K562 (cell line): Measurements from ENCODE around the gene RAB3IP. TPM values are rescaled to one million over a fixed set of nuclear protein-coding genes. Genes with fewer than 3 reads are reported as not detected.

Source experiments
- ATAC-seq: fragments of 200-7000 bp; cut with Tn5 transposase; 3 replicates; pipeline ENCODE4 v1.9.1; 2020; ENCODE audit warnings: moderate library complexity
- BruUV-seq: library from RNA; stranded (reverse); fragments of 400-500 nt; replicated peaks from 2 replicates; lab custom pipeline; 2021; lab: Mats Ljungman, UMichigan
- CTCF ChIA-PET: fragments of 300-600 bp; formaldehyde crosslinking; extraction: SDS; loops from one replicate; lab custom pipeline; 2021; ENCODE audit warnings: low intra/inter-chr PET ratio; lab: Yijun Ruan, JAX
- POLR2A ChIA-PET: fragments of 300-600, 350-650 bp; sonication (Branson Sonifier 250); formaldehyde crosslinking; extraction: SDS; loops from one replicate; lab custom pipeline; 2021; ENCODE audit warnings: antibody characterized with exemption, inconsistent platforms; lab: Yijun Ruan, JAX
- DNase-seq, 4 experiments: peaks; one replicate each; pipeline versions ENCODE4 v3.0.0 to v3.0.0-alpha.2; 2011 to 2018; ENCODE audit warnings: low spot score in 3 of 4, mixed read lengths in 3 of 4; ENCODE audit errors: extremely low read depth in 1 of 4
- FAIRE-seq: peaks from 2 replicates; lab custom pipeline; 2011; peaks lifted over from hg19 to GRCh38; lab: Jason Lieb, UNC
- H2AFZ ChIP-seq: 2 replicates; pipeline ENCODE4 v1.6.0; 2011; ENCODE audit warnings: low read depth, low read length, control low read depth, inconsistent platforms
- H3K27ac ChIP-seq: fragments of 200-600 bp; 3 replicates; pipeline ENCODE4 v1.8.0; 2011; ENCODE audit warnings: low read depth, mild to moderate bottlenecking, control low read depth, inconsistent platforms, low read length, moderate library complexity, mixed read lengths; ENCODE audit errors: extremely low read depth
- H3K27me3 ChIP-seq, 2 experiments: fragments of 300-600 bp in 1 of 2; 2 replicates in 1 of 2; 3 replicates in 1 of 2; pipeline versions ENCODE4 v1.6.0 to v1.8.0; 2011; ENCODE audit warnings: inconsistent platforms in 2 of 2, low read length in 2 of 2, mild to moderate bottlenecking in 1 of 2, mixed read lengths in 1 of 2, moderate library complexity in 1 of 2; ENCODE audit not compliant: control insufficient read depth in 2 of 2, insufficient read depth in 2 of 2
- H3K36me3 ChIP-seq: fragments of 300-600 bp; 3 replicates; pipeline ENCODE4 v1.8.0; 2011; ENCODE audit warnings: mild to moderate bottlenecking, low read length, inconsistent platforms; ENCODE audit not compliant: control insufficient read depth, insufficient read depth
- H3K4me1 ChIP-seq, 2 experiments: fragments of 200-600 bp in 1 of 2; replicated peaks in 1 of 2; 2 replicates in 1 of 2; 3 replicates in 1 of 2; pipeline versions ENCODE4 v1.5.1 to v1.8.0; 2011; ENCODE audit warnings: inconsistent platforms in 2 of 2, low read length in 2 of 2, mild to moderate bottlenecking in 1 of 2, mixed read lengths in 1 of 2, moderate library complexity in 1 of 2; ENCODE audit not compliant: control insufficient read depth in 2 of 2, insufficient read depth in 2 of 2
- H3K4me2 ChIP-seq: 2 replicates; pipeline ENCODE4 v1.6.1; 2011; ENCODE audit warnings: low read length, control low read depth, inconsistent platforms, mixed read lengths; ENCODE audit not compliant: insufficient read depth
- H3K4me3 ChIP-seq: fragments of 200-600 bp; sonication (generic), shearing (Covaris generic); 2 replicates; pipeline ENCODE4 v1.5.1; 2016; ENCODE audit warnings: control low read depth, inconsistent platforms
- H3K79me2 ChIP-seq: fragments of 200-600 bp; 3 replicates; pipeline ENCODE4 v1.8.0; 2011; ENCODE audit warnings: low read length, inconsistent platforms; ENCODE audit not compliant: control insufficient read depth, insufficient read depth
- H3K9ac ChIP-seq, 2 experiments: 2 replicates each; pipeline versions ENCODE4 v1.6.0 to v1.6.1; 2011; ENCODE audit warnings: low read depth in 2 of 2, low read length in 2 of 2, control low read depth in 1 of 2, inconsistent platforms in 1 of 2, mild to moderate bottlenecking in 1 of 2, mixed read lengths in 1 of 2; ENCODE audit not compliant: insufficient read depth in 1 of 2
- H3K9me1 ChIP-seq: one replicate; pipeline ENCODE4 v1.6.0; 2011; ENCODE audit warnings: inconsistent platforms, mild to moderate bottlenecking, low read length, moderate library complexity; ENCODE audit not compliant: control insufficient read depth, insufficient read depth
- H3K9me3 ChIP-seq: replicated peaks from 2 replicates; pipeline ENCODE4 v1.5.1; 2011; ENCODE audit warnings: low read depth, low read length, inconsistent platforms; ENCODE audit not compliant: control insufficient read depth, insufficient read depth
- H4K20me1 ChIP-seq: replicated peaks from 2 replicates; pipeline ENCODE4 v1.6.1; 2011; ENCODE audit warnings: low read length, inconsistent platforms, mixed read lengths; ENCODE audit not compliant: control insufficient read depth, insufficient read depth
- CBX8 ChIP-seq: fragments of 200-600 bp; sonication (generic); IDR thresholded peaks from 2 replicates; pipeline ENCODE4 v1.6.1; 2012; ENCODE audit warnings: borderline replicate concordance, mixed run types, low read depth, mild to moderate bottlenecking, moderate library complexity, mixed read lengths, low read length, control low read depth, inconsistent platforms; ENCODE audit not compliant: poor library complexity, severe bottlenecking; ENCODE audit errors: extremely low read depth
- DPF2 ChIP-seq: fragments of 450-650 bp; IDR thresholded peaks from 2 replicates; pipeline ENCODE4 v1.6.1; 2016
- NR2C1 ChIP-seq, 2 experiments: fragments of 450-650 bp; IDR thresholded peaks; 2 replicates each; pipeline ENCODE4 v1.6.1; 2017; ENCODE audit warnings: mild to moderate bottlenecking in 2 of 2, antibody characterized with exemption in 1 of 2, inconsistent platforms in 1 of 2, missing compliant biosample characterization in 1 of 2, missing genetic modification characterization in 1 of 2
- POLR2A ChIP-seq: fragments of 450-650 bp; conservative IDR thresholded peaks from 2 replicates; pipeline ENCODE4 v1.6.1; 2016
- POLR2AphosphoS5 ChIP-seq: IDR thresholded peaks from 2 replicates; pipeline ENCODE4 v1.6.1; 2011; ENCODE audit warnings: mild to moderate bottlenecking, low read depth, low read length, moderate library complexity; ENCODE audit not compliant: control insufficient read depth, insufficient read depth
- ZNF354B ChIP-seq: fragments of 250-450 bp; sonication (Bioruptor Pico); IDR thresholded peaks from 2 replicates; pipeline ENCODE4 v1.4.0; 2020
- ZNF436 ChIP-seq: fragments of 250-450, 450-650 bp; sonication (Bioruptor Pico); formaldehyde crosslinking; IDR thresholded peaks from 2 replicates; pipeline ENCODE4 v1.7.0; 2020; ENCODE audit warnings: mild to moderate bottlenecking
- WGBS: fragments of 100-300 bp; shearing (Covaris generic); methylation state at CpG from one replicate; pipeline ENCODE4 v1.1.6; 2016; ENCODE audit warnings: low coverage, mixed read lengths; ENCODE audit not compliant: insufficient coverage; ENCODE audit errors: missing lambda C conversion rate; 5-methylcytosine and 5-hydroxymethylcytosine counted together
- in situ Hi-C: fragments of 300-500 bp; cut with MboI; formaldehyde crosslinking; loops from 4 replicates; pipeline ENCODE4 v1.15.0; 2018; ENCODE audit warnings: inconsistent platforms, mixed read lengths
- intact Hi-C: fragments of 100-400 bp; cut with micrococcal nuclease; formaldehyde crosslinking; loops from 2 replicates; pipeline ENCODE4 v1.14.2; 2022
- polyA plus RNA-seq, 8 experiments: library from polyadenylated mRNA; depleted of rRNA in 4 of 8; stranded (reverse) in 5 of 8; unstranded in 3 of 8; fragments of >200 nt; fragmentation: Nextera tagmentation in 2 of 8; fragmentation: Illumina TruSeq in 1 of 8; extraction: Ambion mirVana in 2 of 8; extraction: Trizol in 1 of 8; gene quantifications; 2 replicates each; pipeline versions ENCODE4 v1.2.1 to v1.2.3, GENCODE V29; 2011 to 2014; ENCODE audit warnings: inconsistent platforms in 1 of 8, missing spikeins in 1 of 8
- total RNA-seq, 7 experiments: library from RNA; depleted of rRNA in 6 of 7; stranded (reverse); fragments of >200 nt in 6 of 7; fragmentation: Illumina TruSeq in 2 of 7; extraction: Trizol in 2 of 7; gene quantifications; 2 replicates each; pipeline versions ENCODE4 v1.2.1 to v1.2.3, GENCODE V29; 2011 to 2021; ENCODE audit warnings: low replicate concordance in 1 of 7

The RAB3IP gene
- total and polyA plus RNA-seq, 9 of the 15 experiments (the other 6 are each of a cell fraction or from before 2014, with no cell fraction given): 5.6 to 25.5 (median 11.3) TPM

DNA sequence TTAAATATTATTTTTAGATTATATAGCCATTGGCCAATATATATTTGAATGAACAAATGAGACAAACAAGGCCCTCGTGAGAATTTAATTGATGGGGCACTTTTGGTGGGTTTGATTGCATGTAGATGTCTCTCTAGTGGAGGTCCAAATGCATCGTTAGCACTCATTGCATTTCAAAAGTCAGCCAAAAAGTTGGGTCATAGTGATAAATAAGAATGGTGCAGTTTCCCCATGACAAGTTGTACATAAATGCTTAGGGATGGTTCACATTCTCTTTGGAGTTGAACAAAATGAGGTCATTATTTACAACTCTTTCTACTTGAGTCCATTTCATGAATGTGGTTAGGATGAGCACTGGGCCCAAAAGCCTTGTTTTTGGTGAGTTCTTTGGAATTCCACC lies 40.6 kb upstream of the RAB3IP start:
- no peak overlapping the region for H3K9ac ChIP-seq
- no peak for FAIRE-seq
- no TSS peak for BruUV-seq
- no peaks in the 10 kb centered on the region for H3K9me3 ChIP-seq
- POLR2A ChIA-PET: no interaction called here
- in situ Hi-C loops (no loop called here), intact Hi-C loops (no loop called here)
- 6% methylated on average over 2 of the region's 2 CpGs for WGBS
- CTCF ChIA-PET: no interaction called here
- ATAC-seq: no peak
- TF ChIP-seq CBX8: no peak
- no peak for TF ChIP-seq DPF2
- peak; percentile 63 for TF ChIP-seq POLR2A
- peak; percentile 41; the same call in 1 of the 2 replicates for TF ChIP-seq POLR2AphosphoS5
- no peak overlapping the region for H3K4me3 ChIP-seq
- no peak for DNase-seq
- no peaks in the 10 kb centered on the region; a peak in 1 of 5 replicates for H3K4me1 ChIP-seq
- no peak overlapping the region for H3K4me2 ChIP-seq
- no peak overlapping the region for H3K27ac ChIP-seq
- no peaks in the 10 kb centered on the region for H3K36me3 ChIP-seq
- H3K9me1 ChIP-seq: no peaks in the 10 kb centered on the region
- no peak overlapping the region for H2AFZ ChIP-seq
- H3K27me3 ChIP-seq: no peaks in the 10 kb centered on the region
- H4K20me1 ChIP-seq: no peaks in the 10 kb centered on the region
- H3K79me2 ChIP-seq: no peaks in the 10 kb centered on the region

DNA sequence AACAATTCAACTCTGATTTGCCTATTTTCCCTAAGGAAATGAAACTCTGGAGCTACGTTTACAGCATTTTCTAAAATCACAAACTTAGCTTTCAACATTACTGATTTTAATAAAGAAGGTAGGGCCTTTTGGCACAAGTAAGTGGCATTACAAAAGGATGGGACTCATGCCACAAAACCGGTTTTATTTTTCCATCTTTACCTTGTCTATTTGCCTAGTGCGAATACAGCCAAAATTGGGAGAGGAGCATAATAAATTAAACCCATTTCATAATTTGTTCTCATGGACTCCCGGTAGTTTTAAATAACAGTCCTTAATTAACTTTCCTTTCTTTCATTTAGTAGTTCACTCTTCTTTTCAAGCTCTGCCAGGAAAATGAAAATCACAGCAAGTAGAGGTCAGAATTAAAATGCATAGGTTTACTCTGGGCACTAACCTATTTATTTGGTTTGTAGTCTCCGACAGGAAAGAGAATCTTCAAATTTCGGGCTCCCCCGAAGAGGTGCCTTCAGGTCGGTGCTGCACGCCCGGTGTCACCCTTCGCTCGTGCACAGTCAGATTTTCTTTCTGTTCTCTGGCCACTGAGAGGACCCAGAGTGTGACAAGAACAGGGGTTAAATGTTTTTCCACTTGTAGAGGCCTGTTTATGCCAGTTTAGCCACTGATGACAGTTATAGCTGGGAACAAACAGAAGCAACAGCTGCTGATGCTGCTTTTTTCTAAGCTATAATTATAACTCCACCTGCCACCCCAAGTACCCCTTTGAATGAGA lies 39.7 kb upstream of the RAB3IP start, which contains the start of gene BEST3:
BEST3 (minus strand) TSS at position 535 of the 772 bp plus-strand sequence. CDS start 1,505 bp downstream, outside the sequence.
- Histone ChIP-seq H3K36me3 (no peaks in the 10 kb centered on the region), H3K9me3 (no peaks in the 10 kb centered on the region), H3K4me2 (no peak within 1 kb of the TSS), H3K79me2 (no peaks in the 10 kb centered on the region), H3K9me1 (no peaks in the 10 kb centered on the region), H3K27ac (no peak within 1 kb of the TSS), H3K4me1 (no peaks in the 10 kb centered on the region; a peak in 1 of 5 replicates), H3K4me3 (no peak within 1 kb of the TSS), H2AFZ (no peak within 1 kb of the TSS), H4K20me1 (no peaks in the 10 kb centered on the region), H3K27me3 (no peaks in the 10 kb centered on the region)
- no TSS peak for BruUV-seq
- DNase-seq (no peak), FAIRE-seq (no peak), ATAC-seq (no peak)
- 39% methylated on average over 10 of the region's 12 CpGs for WGBS
- in situ Hi-C loops: no loop called here
- POLR2A ChIA-PET: no interaction called here
- intact Hi-C loops: no loop called here
- no peak for TF ChIP-seq ZNF436
- TF ChIP-seq ZNF354B: no peak
- TF ChIP-seq NR2C1 (IDR thresholded peaks at IDR 0.05): no peak
- TF ChIP-seq NR2C1 (tag; IDR thresholded peaks at IDR 0.05): no peak
- TF ChIP-seq, all 486 proteins: peak for 0
- H3K9ac ChIP-seq: no peak within 1 kb of the TSS
- CTCF ChIA-PET: no interaction called here
